ENCODE data around the gene HSPA12A. TPM values are rescaled to one million over a fixed set of nuclear protein-coding genes. Genes with fewer than 3 reads are reported as not detected.

The HSPA12A gene
- total RNA-seq, 4 donors from 2014 or later = 125 to 187 (median 147) TPM

GRCh38 chr10:116702165-116702564, 40.2 kb downstream of the HSPA12A start:
- Histone ChIP-seq H3K4me1 (peaks cover 0 to 40% (median 18%) of the 10 kb centered on the region in 4 donors), H3K4me3 (no peak overlapping the region), H3K27ac (peak overlapping the region in 2 of 4 donors; percentile 13 to 36), H3K27me3 (no peaks in the 10 kb centered on the region), H3K9me3 (no peaks in the 10 kb centered on the region), H3K36me3 (peaks cover 0 to 60% (median 0%) of the 10 kb centered on the region in 3 donors)
- TF ChIP-seq EP300 (IDR thresholded peaks at IDR 0.05) (no peak), POLR2A (IDR thresholded peaks at IDR 0.05) (no peak), CTCF (IDR thresholded peaks at IDR 0.05) (no peak)
- WGBS, 2 donors = 82 to 94% methylated on average over 9 of the region's 9 CpGs
- DNase-seq (ENCODE audit: low spot score in 2 of 2) = no peak

DNA sequence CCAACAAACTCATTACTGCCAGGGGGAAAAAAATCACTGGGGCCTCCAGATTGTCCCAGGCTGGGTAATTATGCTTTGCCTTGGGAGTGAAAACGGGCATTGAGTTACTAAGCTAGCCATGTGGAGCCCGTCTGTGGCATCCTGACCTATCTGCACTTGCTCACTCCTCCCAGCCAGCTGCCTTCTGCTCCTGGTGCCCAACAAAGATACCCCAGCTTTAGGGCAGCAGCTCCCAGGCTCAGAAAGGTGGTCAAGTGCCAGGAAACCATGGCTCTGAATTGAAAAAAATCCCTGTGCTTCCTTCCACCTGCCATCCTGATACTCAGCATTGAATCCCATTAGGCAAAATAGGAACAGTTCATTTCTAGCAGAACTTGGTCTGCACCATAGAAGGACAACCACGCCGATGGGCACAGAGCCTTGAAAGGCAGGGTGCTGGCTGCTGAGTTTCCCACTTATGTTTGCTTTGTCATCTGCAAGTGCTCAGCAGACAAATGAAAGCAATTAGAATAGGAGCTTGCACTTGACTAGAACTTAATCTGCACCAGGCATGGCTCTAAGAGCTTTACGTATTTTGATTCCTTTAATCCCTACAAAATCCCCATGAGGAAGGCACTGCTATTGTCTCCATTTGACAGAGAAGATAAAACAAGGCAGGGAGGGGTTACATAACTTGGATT, 42.8 kb downstream of the HSPA12A start:
- 56 to 70% methylated on average over 5 of the region's 5 CpGs for WGBS, 2 donors
- DNase-seq (ENCODE audit: low spot score in 2 of 2) = no peak
- no peak overlapping the region for H3K4me3 ChIP-seq

GRCh38 chr10:116699049-116699448, 43.3 kb downstream of the HSPA12A start:
- Histone ChIP-seq H3K36me3 (peaks cover 0 to 59% (median 0%) of the 10 kb centered on the region in 3 donors), H3K9me3 (no peaks in the 10 kb centered on the region), H3K27me3 (no peaks in the 10 kb centered on the region), H3K4me3 (no peak overlapping the region), H3K4me1 (peaks cover 0 to 33% (median 24%) of the 10 kb centered on the region in 4 donors), H3K27ac (peak overlapping the region in 3 of 4 donors; percentile 17 to 81 (median 72))
- TF ChIP-seq POLR2A (IDR thresholded peaks at IDR 0.05) = no peak
- TF ChIP-seq CTCF (IDR thresholded peaks at IDR 0.05) = no peak
- no peak for TF ChIP-seq EP300 (IDR thresholded peaks at IDR 0.05)
- DNase-seq (ENCODE audit: low spot score in 2 of 2) = no peak
- WGBS, 2 donors = 63 to 67% methylated on average over 9 of the region's 9 CpGs

More for the DNA sequence above, 42.8 kb downstream of the HSPA12A start:
- peaks cover 0 to 28% (median 18%) of the 10 kb centered on the region in 4 donors for H3K4me1 ChIP-seq
- peaks cover 0 to 60% (median 0%) of the 10 kb centered on the region in 3 donors for H3K36me3 ChIP-seq
- TF ChIP-seq CTCF (IDR thresholded peaks at IDR 0.05) (no peak), POLR2A (IDR thresholded peaks at IDR 0.05) (no peak), EP300 (IDR thresholded peaks at IDR 0.05) (no peak)
- peak overlapping the region in 2 of 4 donors; percentile 72 to 81 for H3K27ac ChIP-seq
- H3K9me3 ChIP-seq = no peaks in the 10 kb centered on the region
- H3K27me3 ChIP-seq = no peaks in the 10 kb centered on the region

GRCh38 chr10:116698364-116698763, 44.0 kb downstream of the HSPA12A start:
- WGBS, 2 donors = 80 to 83% methylated on average over 9 of the region's 9 CpGs
- peaks cover 0 to 39% (median 25%) of the 10 kb centered on the region in 4 donors for H3K4me1 ChIP-seq
- H3K9me3 ChIP-seq = no peaks in the 10 kb centered on the region
- H3K36me3 ChIP-seq = peaks cover 0 to 52% (median 0%) of the 10 kb centered on the region in 3 donors
- TF ChIP-seq CTCF (IDR thresholded peaks at IDR 0.05) (no peak), EP300 (IDR thresholded peaks at IDR 0.05) (no peak), POLR2A (IDR thresholded peaks at IDR 0.05) (no peak)
- no peak overlapping the region for H3K4me3 ChIP-seq
- H3K27me3 ChIP-seq = no peaks in the 10 kb centered on the region
- peak overlapping the region in 3 of 4 donors; percentile 17 to 81 (median 72) for H3K27ac ChIP-seq
- no peak for DNase-seq (ENCODE audit: low spot score in 2 of 2)

GRCh38 chr10:116697816-116698215, 44.5 kb downstream of the HSPA12A start:
- H3K9me3 ChIP-seq = no peaks in the 10 kb centered on the region
- no peaks in the 10 kb centered on the region for H3K27me3 ChIP-seq
- H3K27ac ChIP-seq = peak overlapping the region in 2 of 4 donors; percentile 38 to 72
- no peak for TF ChIP-seq CTCF (IDR thresholded peaks at IDR 0.05)
- peak in 1 of 2 donors; percentile 6 for TF ChIP-seq EP300 (IDR thresholded peaks at IDR 0.05)
- no peak for TF ChIP-seq POLR2A (IDR thresholded peaks at IDR 0.05)
- no peak overlapping the region for H3K4me3 ChIP-seq
- H3K4me1 ChIP-seq = peaks cover 0 to 44% (median 25%) of the 10 kb centered on the region in 4 donors
- WGBS, 2 donors = 55 to 68% methylated on average over 7 of the region's 7 CpGs
- H3K36me3 ChIP-seq = peaks cover 0 to 47% (median 0%) of the 10 kb centered on the region in 3 donors
- no peak for DNase-seq (ENCODE audit: low spot score in 2 of 2)
